OCI-LY7 (cell line): ENCODE results near the gene RASSF5. TPM values are rescaled to one million over a fixed set of nuclear protein-coding genes. Genes with fewer than 3 reads are reported as not detected.
A peak's percentile ranks its signal among the peaks of the same experiment; 100 is the strongest.

Source experiments
- BruUV-seq: library from RNA; stranded (reverse); fragments of 400-500 nt; replicated peaks from 2 replicates; lab custom pipeline; 2021; lab: Mats Ljungman, UMichigan
- CTCF ChIA-PET: fragments of 300-600 bp; sonication (Branson Sonifier 250); formaldehyde crosslinking; loops from one replicate; lab custom pipeline; 2022; ENCODE audit warnings: antibody characterized with exemption; ENCODE audit not compliant: unreplicated experiment; lab: Charles Lee
- POLR2A ChIA-PET: fragments of 300-600 bp; sonication (Branson Sonifier 250); formaldehyde crosslinking; loops from one replicate; lab custom pipeline; 2022; ENCODE audit warnings: antibody characterized with exemption; lab: Charles Lee
- DNase-seq: peaks from one replicate; pipeline ENCODE4 v3.0.0-alpha.2; 2015; ENCODE audit warnings: low spot score
- H2AFZ ChIP-seq: fragments of 200-600 bp; sonication (generic), shearing (Covaris generic); 2 replicates; pipeline ENCODE4 v1.6.1; 2014; ENCODE audit warnings: mild to moderate bottlenecking, antibody characterized with exemption, low read length, moderate library complexity
- H3K27ac ChIP-seq: fragments of 200-600 bp; sonication (generic); 2 replicates; pipeline ENCODE4 v1.5.1; 2014; ENCODE audit warnings: mixed run types, low read depth, mild to moderate bottlenecking, moderate library complexity, low read length, inconsistent platforms; ENCODE audit not compliant: poor library complexity, severe bottlenecking
- H3K36me3 ChIP-seq: fragments of 200-600 bp; sonication (generic); 2 replicates; pipeline ENCODE4 v1.6.1; 2014; ENCODE audit warnings: mild to moderate bottlenecking, antibody characterized with exemption, low read length, moderate library complexity, mixed read lengths; ENCODE audit not compliant: insufficient read depth
- H3K4me1 ChIP-seq: fragments of 200-600 bp; sonication (generic); 2 replicates; pipeline ENCODE4 v1.5.1; 2014; ENCODE audit warnings: mild to moderate bottlenecking, low read length; ENCODE audit not compliant: insufficient read depth, poor library complexity, severe bottlenecking
- H3K4me2 ChIP-seq: fragments of 200-600 bp; sonication (generic); 2 replicates; pipeline ENCODE4 v1.6.1; 2014; ENCODE audit warnings: mild to moderate bottlenecking, low read length
- H3K4me3 ChIP-seq: fragments of 200-600 bp; sonication (generic); 2 replicates; pipeline ENCODE4 v1.5.1; 2014; ENCODE audit warnings: mild to moderate bottlenecking, low read depth, low read length; ENCODE audit not compliant: poor library complexity, severe bottlenecking
- H3K79me2 ChIP-seq: fragments of 200-600 bp; sonication (generic); 2 replicates; pipeline ENCODE4 v1.6.1; 2016; ENCODE audit warnings: low read depth, mild to moderate bottlenecking, low read length, moderate library complexity, mixed read lengths; ENCODE audit not compliant: insufficient read depth
- H3K9me2 ChIP-seq: fragments of 200-600 bp; sonication (generic); 2 replicates; pipeline ENCODE4 v1.6.1; 2016; ENCODE audit warnings: mild to moderate bottlenecking, low read length, mixed read lengths; ENCODE audit not compliant: insufficient read depth
- H3K9me3 ChIP-seq: fragments of 200-600 bp; sonication (generic); 2 replicates; pipeline ENCODE4 v1.6.1; 2014; ENCODE audit warnings: mild to moderate bottlenecking, mixed run types, low read length, mixed read lengths
- H4K20me1 ChIP-seq: fragments of 200-600 bp; sonication (generic); 2 replicates; pipeline ENCODE4 v1.6.1; 2014; ENCODE audit warnings: mild to moderate bottlenecking, antibody characterized with exemption, low read length, moderate library complexity, mixed read lengths; ENCODE audit not compliant: insufficient read depth
- EZH2phosphoT487 ChIP-seq: fragments of 200-600 bp; sonication (generic); IDR thresholded peaks from 2 replicates; pipeline ENCODE4 v1.6.1; 2018; ENCODE audit warnings: low read depth, borderline replicate concordance, mild to moderate bottlenecking, mixed run types, antibody characterized with exemption, low read length, moderate library complexity, mixed read lengths
- intact Hi-C: fragments of 100-400 bp; cut with micrococcal nuclease; formaldehyde crosslinking; loops from one replicate; pipeline ENCODE4 v1.10.0; 2022; ENCODE audit not compliant: unreplicated experiment
- total RNA-seq, 2 experiments: library from RNA; depleted of rRNA in 1 of 2; stranded (reverse); fragments of >200 nt in 1 of 2; shearing (Covaris generic) in 1 of 2; gene quantifications; 2 replicates each; pipeline ENCODE4 v1.2.3, GENCODE V29; 2014 to 2022
- TF ChIP-seq, protein P1 (sequence below): fragments of 200-600 bp; sonication (generic); conservative IDR thresholded peaks from 2 replicates; pipeline ENCODE4 v1.5.1; 2014; ENCODE audit warnings: mild to moderate bottlenecking, antibody characterized with exemption, low read length, moderate library complexity, mixed read lengths

The RASSF5 gene
- total RNA-seq, 2 experiments from 2014 or later = 19.8 to 25.7 TPM

DNA sequence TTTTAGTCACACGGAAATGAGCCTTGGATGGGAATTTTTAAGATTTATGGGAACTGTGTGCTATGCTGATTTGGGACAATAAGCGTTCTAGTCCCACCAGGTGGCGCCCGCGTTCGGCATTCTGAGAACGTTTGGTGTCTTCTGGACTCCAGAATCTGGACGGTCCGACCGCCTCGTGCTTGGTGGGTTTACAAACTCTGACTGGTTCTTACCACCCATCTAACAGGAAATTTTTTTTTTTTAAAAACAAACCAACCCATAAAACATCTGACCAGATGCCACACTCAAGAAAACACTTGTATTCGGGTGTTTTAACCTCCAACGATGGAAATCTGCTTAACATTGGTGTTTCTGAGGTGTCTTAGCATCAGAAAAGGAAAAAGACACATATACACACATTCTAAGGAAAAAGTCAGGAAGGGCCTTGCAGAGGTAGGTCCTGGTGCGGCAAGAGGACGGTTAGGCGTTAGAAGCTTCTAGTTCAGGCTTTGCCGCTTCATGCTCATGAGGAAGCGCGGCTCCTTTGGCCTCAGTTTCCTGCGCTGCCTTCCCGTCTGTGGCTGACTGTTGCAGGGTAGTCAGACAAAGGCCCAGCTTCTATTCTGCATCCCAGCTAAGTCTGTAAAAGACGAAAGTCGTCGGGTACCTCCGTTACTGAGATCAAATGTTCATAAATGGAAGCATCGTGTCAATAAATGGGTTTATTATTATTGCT is 127.2 kb downstream of the RASSF5 start:
- Histone ChIP-seq H3K9me2 (no peaks in the 10 kb centered on the region), H3K27ac (peak overlapping the region; percentile 26), H3K4me3 (peak overlapping the region; percentile 83)

DNA sequence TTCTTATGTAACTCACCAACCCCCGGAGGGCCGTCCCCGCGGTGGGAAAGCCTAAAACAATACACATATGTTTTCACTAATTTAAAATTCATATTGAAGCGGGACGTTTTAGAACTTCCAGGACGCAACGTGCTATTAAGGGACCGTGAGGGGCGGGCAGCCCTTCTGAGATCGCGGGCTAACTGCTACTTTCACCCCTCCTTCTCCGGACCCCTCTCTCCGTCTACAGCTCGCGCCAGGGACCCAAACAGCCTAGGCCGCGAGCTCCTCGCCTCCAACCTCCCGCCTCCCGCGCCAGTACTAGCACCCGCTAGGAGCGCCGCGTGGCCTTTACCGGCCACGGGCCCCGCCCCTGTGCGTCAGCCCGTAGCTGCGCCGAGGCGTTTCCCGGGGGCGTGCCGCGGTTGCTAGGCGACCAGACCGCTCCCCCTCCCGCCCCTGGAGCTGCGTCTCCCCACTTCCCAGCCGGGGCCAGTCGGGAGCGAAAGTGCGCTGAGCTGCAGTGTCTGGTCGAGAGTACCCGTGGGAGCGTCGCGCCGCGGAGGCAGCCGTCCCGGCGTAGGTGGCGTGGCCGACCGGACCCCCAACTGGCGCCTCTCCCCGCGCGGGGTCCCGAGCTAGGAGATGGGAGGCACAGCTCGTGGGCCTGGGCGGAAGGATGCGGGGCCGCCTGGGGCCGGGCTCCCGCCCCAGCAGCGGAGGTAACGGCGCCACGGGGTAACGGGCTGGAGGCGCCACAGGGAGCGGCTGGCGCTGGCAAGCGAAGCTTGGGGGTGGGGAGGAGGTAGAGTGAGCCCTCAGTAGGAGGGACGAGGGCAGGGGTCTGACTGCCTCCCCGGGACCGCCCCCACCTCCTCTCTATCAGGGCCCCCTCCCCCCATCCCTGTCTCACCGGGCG is 128.0 kb downstream of the RASSF5 start, which contains the start of gene DYRK3:
DYRK3 (plus strand) TSS at position 457 of the 898 bp plus-strand sequence; CDS start at position 625, 168 bp downstream.
- intact Hi-C loops = loop anchor here (2.0 kb wide), 1 partner anchor 91 kb away; no protein-coding TSS in a partner anchor
- peaks cover 14% of the 10 kb centered on the region; the same call in 1 of the 2 replicates for H3K79me2 ChIP-seq
- H4K20me1 ChIP-seq = no peaks in the 10 kb centered on the region; the same call in 1 of the 2 replicates
- peak within 1 kb of the TSS; percentile 26 for H3K27ac ChIP-seq
- peak within 1 kb of the TSS; percentile 78 for H2AFZ ChIP-seq
- peaks cover 4% of the 10 kb centered on the region; the same call in 1 of the 2 replicates for H3K36me3 ChIP-seq
- H3K4me2 ChIP-seq = peak within 1 kb of the TSS; percentile 93
- TF ChIP-seq EZH2phosphoT487 = no peak
- TF ChIP-seq, protein P1, sequence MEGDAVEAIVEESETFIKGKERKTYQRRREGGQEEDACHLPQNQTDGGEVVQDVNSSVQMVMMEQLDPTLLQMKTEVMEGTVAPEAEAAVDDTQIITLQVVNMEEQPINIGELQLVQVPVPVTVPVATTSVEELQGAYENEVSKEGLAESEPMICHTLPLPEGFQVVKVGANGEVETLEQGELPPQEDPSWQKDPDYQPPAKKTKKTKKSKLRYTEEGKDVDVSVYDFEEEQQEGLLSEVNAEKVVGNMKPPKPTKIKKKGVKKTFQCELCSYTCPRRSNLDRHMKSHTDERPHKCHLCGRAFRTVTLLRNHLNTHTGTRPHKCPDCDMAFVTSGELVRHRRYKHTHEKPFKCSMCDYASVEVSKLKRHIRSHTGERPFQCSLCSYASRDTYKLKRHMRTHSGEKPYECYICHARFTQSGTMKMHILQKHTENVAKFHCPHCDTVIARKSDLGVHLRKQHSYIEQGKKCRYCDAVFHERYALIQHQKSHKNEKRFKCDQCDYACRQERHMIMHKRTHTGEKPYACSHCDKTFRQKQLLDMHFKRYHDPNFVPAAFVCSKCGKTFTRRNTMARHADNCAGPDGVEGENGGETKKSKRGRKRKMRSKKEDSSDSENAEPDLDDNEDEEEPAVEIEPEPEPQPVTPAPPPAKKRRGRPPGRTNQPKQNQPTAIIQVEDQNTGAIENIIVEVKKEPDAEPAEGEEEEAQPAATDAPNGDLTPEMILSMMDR = no peak; the same call in 1 of the 2 replicates
- peak; percentile 94 for DNase-seq
- no TSS peak for BruUV-seq
- POLR2A ChIA-PET = interaction anchor here (0.6 to 2.7 kb wide), 15 partner anchors 8 to 1741 kb away, joined by 3 to 31 read pairs (median 4); partner anchors contain the start of gene EIF2D
- peak within 1 kb of the TSS; percentile 83 for H3K4me3 ChIP-seq
- H3K4me1 ChIP-seq = peaks cover 38% of the 10 kb centered on the region
- no peaks in the 10 kb centered on the region for H3K9me3 ChIP-seq
- H3K9me2 ChIP-seq = no peaks in the 10 kb centered on the region
- CTCF ChIA-PET = interaction anchor here (0.6 to 4.6 kb wide), 11 partner anchors 23 to 277 kb away, joined by 3 to 72 read pairs (median 6); partner anchors contain the start of gene EIF2D

More for the DNA sequence above, 127.2 kb downstream of the RASSF5 start:
- intact Hi-C loops = loop anchor here (1.0 to 2.0 kb wide), 2 partner anchors 30 to 92 kb away; no protein-coding TSS in a partner anchor
- POLR2A ChIA-PET = interaction anchor here (0.6 to 2.7 kb wide), 13 partner anchors 13 to 1742 kb away, joined by 3 to 31 read pairs (median 5); partner anchors contain the start of gene EIF2D
- H2AFZ ChIP-seq = peak overlapping the region; percentile 78
- H3K36me3 ChIP-seq = no peaks in the 10 kb centered on the region
- CTCF ChIA-PET = interaction anchor here (0.6 to 4.6 kb wide), 10 partner anchors 22 to 277 kb away, joined by 3 to 72 read pairs (median 5); partner anchors contain the start of gene EIF2D
- H3K4me2 ChIP-seq = peak overlapping the region; percentile 93
- DNase-seq = peak; percentile 87
- peaks cover 14% of the 10 kb centered on the region; the same call in 1 of the 2 replicates for H3K79me2 ChIP-seq
- H4K20me1 ChIP-seq = no peaks in the 10 kb centered on the region; the same call in 1 of the 2 replicates
- BruUV-seq = TSS peak; percentile 97
- H3K4me1 ChIP-seq = peaks cover 38% of the 10 kb centered on the region
- no peaks in the 10 kb centered on the region for H3K9me3 ChIP-seq
- no peak for TF ChIP-seq EZH2phosphoT487
- TF ChIP-seq, protein P1 = peak; percentile 98
